ENCODE data around the gene L1CAM.

L1CAM gene

DNA sequence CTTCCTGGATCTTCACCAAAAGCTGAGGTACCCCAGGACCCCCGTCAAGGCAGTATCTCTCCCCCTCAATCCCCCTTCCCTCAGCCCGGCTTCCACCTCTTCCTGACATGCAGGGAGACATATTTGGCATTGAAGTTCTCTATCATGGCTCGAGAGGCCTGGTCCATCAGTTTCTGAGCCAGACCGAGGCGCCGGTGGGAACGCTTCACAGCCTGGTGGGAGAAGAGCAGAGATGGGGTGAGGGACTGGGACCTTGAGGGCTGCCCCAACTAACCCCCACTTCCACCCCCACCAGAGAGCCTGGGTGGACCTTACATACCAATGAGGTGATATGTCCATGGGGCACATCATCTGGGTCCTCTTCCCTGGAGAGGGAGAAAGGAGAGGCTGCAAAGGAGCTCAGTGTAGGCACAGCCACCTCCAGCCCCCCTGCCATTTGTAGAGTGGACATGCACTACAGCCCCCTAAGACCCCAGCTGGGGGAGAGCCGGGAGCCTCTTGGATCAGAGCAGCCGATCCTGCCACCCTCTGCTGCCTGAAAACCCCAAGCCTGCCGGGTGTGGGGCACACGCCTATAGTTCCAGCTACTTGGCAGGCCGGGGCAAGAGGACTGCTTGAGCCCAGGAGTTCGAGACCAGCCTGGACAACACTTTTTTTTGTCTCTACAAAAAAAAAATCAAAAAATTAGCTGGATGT is 46.4 kb upstream of the L1CAM start:
- no peak for TF ChIP-seq CTCF (IDR thresholded peaks at IDR 0.05; ENCODE audit: extremely low read depth, missing control alignments)
- no peak for DNase-seq (ENCODE audit: low spot score)

- TF ChIP-seq CTCF (IDR thresholded peaks at IDR 0.05; ENCODE audit: extremely low read depth, missing control alignments), result no peak
- DNase-seq (ENCODE audit: low spot score), result no peak
Observed at GRCh38 chrX:153931748-153932147, 45.8 kb upstream of the L1CAM start.

DNA sequence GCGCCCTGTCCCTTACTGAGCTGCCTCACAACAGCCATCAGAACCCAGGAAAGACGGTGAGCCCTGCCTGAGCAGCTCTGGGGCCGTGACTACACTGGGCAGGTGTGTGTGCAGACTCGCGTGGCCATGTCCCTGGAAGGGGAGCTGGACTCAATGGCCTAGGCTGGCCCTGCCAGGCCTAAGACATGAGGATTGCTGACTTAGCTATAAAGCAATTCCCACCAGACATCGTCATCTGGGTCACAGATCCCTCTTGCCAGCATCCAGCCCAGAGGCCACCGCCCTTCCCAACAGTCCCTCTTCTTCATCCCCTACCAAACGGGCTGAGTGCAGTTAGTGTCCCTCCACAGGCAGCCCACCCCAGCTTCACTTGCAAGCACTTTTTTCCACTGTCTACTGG is 45.2 kb upstream of the L1CAM start:
- no peak for DNase-seq (ENCODE audit: low spot score)
- no peak for TF ChIP-seq CTCF (IDR thresholded peaks at IDR 0.05; ENCODE audit: extremely low read depth, missing control alignments)

DNA sequence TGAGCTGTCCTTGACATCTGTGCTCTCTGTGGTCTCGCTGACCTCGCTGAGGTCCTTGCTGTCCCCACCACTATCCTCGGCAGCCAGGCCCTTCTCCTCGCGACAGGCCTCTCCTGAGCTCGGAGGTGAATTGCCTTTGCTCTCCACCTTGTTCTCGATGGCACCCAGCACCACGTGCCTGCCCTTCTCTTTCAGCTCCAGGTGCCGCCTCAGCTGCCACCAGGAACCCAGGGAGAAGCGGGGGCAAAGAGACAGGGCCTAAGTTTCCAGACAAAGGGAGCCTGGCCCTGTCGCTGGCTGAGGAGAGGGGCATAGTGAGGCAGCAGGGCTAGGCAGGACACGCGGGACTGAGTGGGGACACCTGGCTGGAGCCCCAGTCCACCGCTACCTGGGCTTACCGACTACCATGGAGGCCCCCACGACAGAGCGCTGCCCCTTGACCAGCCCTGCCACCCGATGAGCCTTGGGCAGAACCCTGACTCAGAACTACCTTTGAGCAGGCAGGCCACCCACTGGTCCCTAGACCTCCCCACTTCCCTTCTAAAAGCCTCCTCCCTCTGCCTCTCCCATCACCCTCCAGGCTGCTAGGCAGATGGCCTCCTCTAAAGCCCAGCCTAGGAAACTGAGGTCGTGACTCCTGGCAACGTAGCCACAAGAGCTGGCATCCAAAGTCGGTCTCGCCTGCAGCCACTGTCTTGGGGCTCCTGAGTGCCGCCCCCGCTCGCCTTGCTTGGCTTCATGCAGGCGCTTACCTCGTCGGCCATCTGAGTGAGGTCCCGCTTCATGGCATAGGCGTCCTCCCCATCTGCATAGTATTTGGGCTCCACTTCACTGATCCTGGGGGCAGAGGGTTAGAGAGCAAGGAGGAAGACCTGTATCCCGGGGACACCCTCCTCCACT is 44.3 kb upstream of the L1CAM start:
- DNase-seq (ENCODE audit: low spot score), result no peak
- no peak for TF ChIP-seq CTCF (IDR thresholded peaks at IDR 0.05; ENCODE audit: extremely low read depth, missing control alignments)

DNA sequence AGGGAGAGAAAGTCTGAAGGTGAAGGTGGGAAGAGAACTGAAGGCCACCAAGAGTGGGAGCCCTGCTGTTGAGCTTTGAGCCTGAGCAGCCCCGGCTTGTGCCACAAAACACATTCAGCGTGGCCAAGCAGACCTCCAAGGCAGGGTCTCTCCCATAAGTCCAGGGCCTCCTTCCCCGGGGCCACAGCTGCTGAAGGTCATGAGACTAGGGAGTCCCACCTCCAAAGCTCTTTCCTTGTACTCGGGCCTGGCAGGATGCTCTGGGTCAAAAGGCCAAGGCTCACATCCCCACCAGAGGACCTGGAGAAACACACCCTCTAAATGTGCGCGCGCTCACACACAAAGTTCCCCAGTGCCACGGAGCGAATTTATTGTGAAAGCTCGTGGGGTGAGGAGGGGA is 43.6 kb upstream of the L1CAM start:
- TF ChIP-seq CTCF (IDR thresholded peaks at IDR 0.05; ENCODE audit: extremely low read depth, missing control alignments), result no peak
- no peak for DNase-seq (ENCODE audit: low spot score)

GRCh38 chrX:153928846-153929245 is 42.9 kb upstream of the L1CAM start:
- TF ChIP-seq CTCF (IDR thresholded peaks at IDR 0.05; ENCODE audit: extremely low read depth, missing control alignments), result no peak
- no peak for DNase-seq (ENCODE audit: low spot score)

All from GM20000 (cell line).